Measurements from ENCODE around the gene SERINC2. TPM values are rescaled to one million over a fixed set of nuclear protein-coding genes. Genes with fewer than 3 reads are reported as not detected.
A peak's percentile ranks its signal among the peaks of the same experiment; 100 is the strongest.
"Not testable (repeated sequence)": the region's sequence is repeated elsewhere in the genome, so short reads cannot be mapped to it uniquely, and the experiment has no call there.

SERINC2 gene
- total and polyA plus RNA-seq, 4 donors = 6.1 to 59.1 (median 38.8) TPM

- ATAC-seq (ENCODE audit: insufficient read depth, low FRiP score) = no peak
- H3K27me3 ChIP-seq (ENCODE audit: control insufficient read depth in 3 of 3, insufficient read depth in 3 of 3, low read length in 2 of 3) = no peaks in the 10 kb centered on the region
- no peak overlapping the region for H3K4me3 ChIP-seq
- H3K27ac ChIP-seq (ENCODE audit: low read depth in 1 of 2, low read length in 1 of 2) = peak overlapping the region in 1 of 2 donors; percentile 82
- no peaks in the 10 kb centered on the region for H3K36me3 ChIP-seq (ENCODE audit: control insufficient read depth in 4 of 4, insufficient read depth in 4 of 4, low read length in 4 of 4)
- WGBS, 2 donors = 75 to 87% methylated on average over 1 of the region's 1 CpG
- no peaks in the 10 kb centered on the region for H3K4me1 ChIP-seq (ENCODE audit: control insufficient read depth in 5 of 5, insufficient read depth in 5 of 5, low read length in 5 of 5)
- H3K9me3 ChIP-seq (ENCODE audit: control insufficient read depth in 4 of 4, insufficient read depth in 3 of 4, low read length in 3 of 4) = no peaks in the 10 kb centered on the region
- H3K9ac ChIP-seq (ENCODE audit: insufficient read depth in 1 of 2, low read length in 2 of 2) = no peak overlapping the region
- TF ChIP-seq, protein P1, sequence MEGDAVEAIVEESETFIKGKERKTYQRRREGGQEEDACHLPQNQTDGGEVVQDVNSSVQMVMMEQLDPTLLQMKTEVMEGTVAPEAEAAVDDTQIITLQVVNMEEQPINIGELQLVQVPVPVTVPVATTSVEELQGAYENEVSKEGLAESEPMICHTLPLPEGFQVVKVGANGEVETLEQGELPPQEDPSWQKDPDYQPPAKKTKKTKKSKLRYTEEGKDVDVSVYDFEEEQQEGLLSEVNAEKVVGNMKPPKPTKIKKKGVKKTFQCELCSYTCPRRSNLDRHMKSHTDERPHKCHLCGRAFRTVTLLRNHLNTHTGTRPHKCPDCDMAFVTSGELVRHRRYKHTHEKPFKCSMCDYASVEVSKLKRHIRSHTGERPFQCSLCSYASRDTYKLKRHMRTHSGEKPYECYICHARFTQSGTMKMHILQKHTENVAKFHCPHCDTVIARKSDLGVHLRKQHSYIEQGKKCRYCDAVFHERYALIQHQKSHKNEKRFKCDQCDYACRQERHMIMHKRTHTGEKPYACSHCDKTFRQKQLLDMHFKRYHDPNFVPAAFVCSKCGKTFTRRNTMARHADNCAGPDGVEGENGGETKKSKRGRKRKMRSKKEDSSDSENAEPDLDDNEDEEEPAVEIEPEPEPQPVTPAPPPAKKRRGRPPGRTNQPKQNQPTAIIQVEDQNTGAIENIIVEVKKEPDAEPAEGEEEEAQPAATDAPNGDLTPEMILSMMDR (IDR thresholded peaks at IDR 0.05; ENCODE audit: control extremely low read depth, extremely low read depth) = no peak
- no peak for DNase-seq
Measured at GRCh38 chr1:31383967-31384366, 29.0 kb upstream of the SERINC2 start.

GRCh38 chr1:31386576-31387243 is 26.3 kb upstream of the SERINC2 start:
- WGBS, 2 donors = 68 to 88% methylated on average over 8 of the region's 8 CpGs
- not testable (repeated sequence) for H3K27me3 ChIP-seq (ENCODE audit: control insufficient read depth in 3 of 3, insufficient read depth in 3 of 3, low read length in 2 of 3); DNase-seq; H3K9me3 ChIP-seq (ENCODE audit: control insufficient read depth in 4 of 4, insufficient read depth in 3 of 4, low read length in 3 of 4); H3K4me3 ChIP-seq; H3K4me1 ChIP-seq (ENCODE audit: control insufficient read depth in 5 of 5, insufficient read depth in 5 of 5, low read length in 5 of 5); H3K27ac ChIP-seq (ENCODE audit: low read depth in 1 of 2, low read length in 1 of 2); ATAC-seq (ENCODE audit: insufficient read depth, low FRiP score); H3K9ac ChIP-seq (ENCODE audit: insufficient read depth in 1 of 2, low read length in 2 of 2); H3K36me3 ChIP-seq (ENCODE audit: control insufficient read depth in 4 of 4, insufficient read depth in 4 of 4, low read length in 4 of 4)

- WGBS, 2 donors = 78 to 80% methylated on average over 10 of the region's 10 CpGs
- Histone ChIP-seq H3K36me3 (ENCODE audit: control insufficient read depth in 4 of 4, insufficient read depth in 4 of 4, low read length in 4 of 4) (no peaks in the 10 kb centered on the region), H3K4me3 (no peak overlapping the region), H3K27me3 (ENCODE audit: control insufficient read depth in 3 of 3, insufficient read depth in 3 of 3, low read length in 2 of 3) (no peaks in the 10 kb centered on the region), H3K4me1 (ENCODE audit: control insufficient read depth in 5 of 5, insufficient read depth in 5 of 5, low read length in 5 of 5) (no peaks in the 10 kb centered on the region), H3K9me3 (ENCODE audit: control insufficient read depth in 4 of 4, insufficient read depth in 3 of 4, low read length in 3 of 4) (no peaks in the 10 kb centered on the region), H3K9ac (ENCODE audit: insufficient read depth in 1 of 2, low read length in 2 of 2) (no peak overlapping the region), H3K27ac (ENCODE audit: low read depth in 1 of 2, low read length in 1 of 2) (no peak overlapping the region)
- TF ChIP-seq, protein P1 (IDR thresholded peaks at IDR 0.05; ENCODE audit: control extremely low read depth, extremely low read depth) = no peak
- ATAC-seq (ENCODE audit: insufficient read depth, low FRiP score) (no peak), DNase-seq (no peak)
Measured at GRCh38 chr1:31387612-31388011, 25.4 kb upstream of the SERINC2 start.

GRCh38 chr1:31389616-31390015 is 23.4 kb upstream of the SERINC2 start:
- TF ChIP-seq, protein P1 (IDR thresholded peaks at IDR 0.05; ENCODE audit: control extremely low read depth, extremely low read depth) = no peak
- peaks cover 0 to 3% (median 0%) of the 10 kb centered on the region in 5 donors for H3K4me1 ChIP-seq (ENCODE audit: control insufficient read depth in 5 of 5, insufficient read depth in 5 of 5, low read length in 5 of 5)
- no peak overlapping the region for H3K27ac ChIP-seq (ENCODE audit: low read depth in 1 of 2, low read length in 1 of 2)
- H3K9me3 ChIP-seq (ENCODE audit: control insufficient read depth in 4 of 4, insufficient read depth in 3 of 4, low read length in 3 of 4) = no peaks in the 10 kb centered on the region
- ATAC-seq (ENCODE audit: insufficient read depth, low FRiP score) (no peak), DNase-seq (no peak)
- H3K27me3 ChIP-seq (ENCODE audit: control insufficient read depth in 3 of 3, insufficient read depth in 3 of 3, low read length in 2 of 3) = no peaks in the 10 kb centered on the region
- WGBS, 2 donors = 92 to 95% methylated on average over 7 of the region's 7 CpGs
- no peak overlapping the region for H3K9ac ChIP-seq (ENCODE audit: insufficient read depth in 1 of 2, low read length in 2 of 2)
- H3K4me3 ChIP-seq = no peak overlapping the region
- no peaks in the 10 kb centered on the region for H3K36me3 ChIP-seq (ENCODE audit: control insufficient read depth in 4 of 4, insufficient read depth in 4 of 4, low read length in 4 of 4)

All from lung (tissue), 12 donors.